Measurements from ENCODE around the gene MAGEF1.

DNA sequence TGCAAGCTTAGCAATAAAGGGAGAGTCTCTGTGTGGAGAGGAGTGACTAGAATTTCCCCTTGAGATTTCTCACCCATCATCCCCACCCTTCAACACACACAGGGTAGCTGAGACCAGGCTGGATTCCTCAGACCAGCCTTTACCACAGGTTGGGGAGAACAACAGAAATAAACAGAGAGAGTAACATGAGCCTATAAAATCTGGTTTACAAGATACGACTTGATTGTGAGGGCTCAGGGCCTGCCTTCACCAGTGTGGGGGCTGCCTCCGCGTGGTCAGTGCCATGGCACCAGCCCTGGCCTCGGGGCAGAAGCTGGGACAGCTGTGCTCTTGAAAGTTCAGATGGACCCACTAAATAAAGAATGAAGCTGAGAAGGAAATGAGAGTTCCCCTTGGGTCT lies 14.6 kb upstream of the MAGEF1 start:
- TF ChIP-seq, protein P1, sequence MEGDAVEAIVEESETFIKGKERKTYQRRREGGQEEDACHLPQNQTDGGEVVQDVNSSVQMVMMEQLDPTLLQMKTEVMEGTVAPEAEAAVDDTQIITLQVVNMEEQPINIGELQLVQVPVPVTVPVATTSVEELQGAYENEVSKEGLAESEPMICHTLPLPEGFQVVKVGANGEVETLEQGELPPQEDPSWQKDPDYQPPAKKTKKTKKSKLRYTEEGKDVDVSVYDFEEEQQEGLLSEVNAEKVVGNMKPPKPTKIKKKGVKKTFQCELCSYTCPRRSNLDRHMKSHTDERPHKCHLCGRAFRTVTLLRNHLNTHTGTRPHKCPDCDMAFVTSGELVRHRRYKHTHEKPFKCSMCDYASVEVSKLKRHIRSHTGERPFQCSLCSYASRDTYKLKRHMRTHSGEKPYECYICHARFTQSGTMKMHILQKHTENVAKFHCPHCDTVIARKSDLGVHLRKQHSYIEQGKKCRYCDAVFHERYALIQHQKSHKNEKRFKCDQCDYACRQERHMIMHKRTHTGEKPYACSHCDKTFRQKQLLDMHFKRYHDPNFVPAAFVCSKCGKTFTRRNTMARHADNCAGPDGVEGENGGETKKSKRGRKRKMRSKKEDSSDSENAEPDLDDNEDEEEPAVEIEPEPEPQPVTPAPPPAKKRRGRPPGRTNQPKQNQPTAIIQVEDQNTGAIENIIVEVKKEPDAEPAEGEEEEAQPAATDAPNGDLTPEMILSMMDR (IDR thresholded peaks at IDR 0.05), result no peak
- no peak for TF ChIP-seq EZH2 (IDR thresholded peaks at IDR 0.05)
